Panc1 (cell line): ENCODE data around the gene MUCL3.

Experiments
- SIN3A ChIP-seq: IDR thresholded peaks from 2 replicates; pipeline ENCODE4 v1.6.1; 2012; ENCODE audit warnings: low read depth, mild to moderate bottlenecking, low read length, moderate library complexity, borderline replicate concordance; ENCODE audit not compliant: insufficient read depth
- TF ChIP-seq, protein P1 (sequence below): fragments of 450-650 bp; IDR thresholded peaks from 2 replicates; pipeline ENCODE4 v1.5.1; 2017; ENCODE audit warnings: mild to moderate bottlenecking

DNA sequence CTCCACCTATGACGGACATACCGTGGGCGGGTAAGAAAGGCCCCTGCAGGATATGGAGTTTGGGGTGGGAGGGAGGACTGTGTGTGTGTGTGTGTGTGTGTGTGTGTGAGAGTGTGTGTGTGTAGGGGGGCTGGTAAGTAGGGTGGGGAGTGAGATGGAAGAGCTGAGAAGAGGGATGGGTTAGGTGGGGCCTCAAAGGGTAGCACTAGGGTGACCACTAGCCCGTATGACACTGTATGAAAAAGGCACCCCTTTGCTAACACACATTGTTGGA, 49.4 kb upstream of the MUCL3 start:
- TF ChIP-seq, protein P1, sequence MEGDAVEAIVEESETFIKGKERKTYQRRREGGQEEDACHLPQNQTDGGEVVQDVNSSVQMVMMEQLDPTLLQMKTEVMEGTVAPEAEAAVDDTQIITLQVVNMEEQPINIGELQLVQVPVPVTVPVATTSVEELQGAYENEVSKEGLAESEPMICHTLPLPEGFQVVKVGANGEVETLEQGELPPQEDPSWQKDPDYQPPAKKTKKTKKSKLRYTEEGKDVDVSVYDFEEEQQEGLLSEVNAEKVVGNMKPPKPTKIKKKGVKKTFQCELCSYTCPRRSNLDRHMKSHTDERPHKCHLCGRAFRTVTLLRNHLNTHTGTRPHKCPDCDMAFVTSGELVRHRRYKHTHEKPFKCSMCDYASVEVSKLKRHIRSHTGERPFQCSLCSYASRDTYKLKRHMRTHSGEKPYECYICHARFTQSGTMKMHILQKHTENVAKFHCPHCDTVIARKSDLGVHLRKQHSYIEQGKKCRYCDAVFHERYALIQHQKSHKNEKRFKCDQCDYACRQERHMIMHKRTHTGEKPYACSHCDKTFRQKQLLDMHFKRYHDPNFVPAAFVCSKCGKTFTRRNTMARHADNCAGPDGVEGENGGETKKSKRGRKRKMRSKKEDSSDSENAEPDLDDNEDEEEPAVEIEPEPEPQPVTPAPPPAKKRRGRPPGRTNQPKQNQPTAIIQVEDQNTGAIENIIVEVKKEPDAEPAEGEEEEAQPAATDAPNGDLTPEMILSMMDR: no peak
- TF ChIP-seq SIN3A: no peak
